GM11168 (cell line): ENCODE data around the gene SLC22A7.

Experiments used
- in situ Hi-C: fragments of 300-500 bp; cut with MboI; formaldehyde crosslinking; loops from one replicate; pipeline ENCODE4 v1.12.0; 2022; ENCODE audit warnings: low sequenced_read_pairs; ENCODE audit not compliant: unreplicated experiment

SLC22A7 gene

DNA sequence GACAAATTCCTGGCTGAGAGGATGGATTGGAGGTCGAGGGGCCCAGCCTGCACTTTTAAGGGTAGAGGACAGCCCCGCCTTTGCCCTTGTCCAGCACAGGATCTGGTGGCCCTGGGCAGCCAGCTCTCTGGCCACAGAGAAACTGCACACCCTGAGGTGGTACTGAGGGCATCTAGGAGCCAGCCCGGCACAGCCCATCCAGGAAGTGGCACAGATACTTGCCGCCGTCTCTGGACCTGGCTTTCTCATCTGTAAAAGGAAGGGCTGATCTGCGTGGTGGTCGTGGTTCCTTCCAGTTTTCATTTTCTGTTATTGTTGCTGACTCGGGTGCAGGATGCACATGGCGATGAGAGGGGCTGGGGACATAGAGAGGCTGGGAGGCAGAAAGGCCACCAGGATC, 16.0 kb upstream of the SLC22A7 start:
- in situ Hi-C loops = no loop called here

DNA sequence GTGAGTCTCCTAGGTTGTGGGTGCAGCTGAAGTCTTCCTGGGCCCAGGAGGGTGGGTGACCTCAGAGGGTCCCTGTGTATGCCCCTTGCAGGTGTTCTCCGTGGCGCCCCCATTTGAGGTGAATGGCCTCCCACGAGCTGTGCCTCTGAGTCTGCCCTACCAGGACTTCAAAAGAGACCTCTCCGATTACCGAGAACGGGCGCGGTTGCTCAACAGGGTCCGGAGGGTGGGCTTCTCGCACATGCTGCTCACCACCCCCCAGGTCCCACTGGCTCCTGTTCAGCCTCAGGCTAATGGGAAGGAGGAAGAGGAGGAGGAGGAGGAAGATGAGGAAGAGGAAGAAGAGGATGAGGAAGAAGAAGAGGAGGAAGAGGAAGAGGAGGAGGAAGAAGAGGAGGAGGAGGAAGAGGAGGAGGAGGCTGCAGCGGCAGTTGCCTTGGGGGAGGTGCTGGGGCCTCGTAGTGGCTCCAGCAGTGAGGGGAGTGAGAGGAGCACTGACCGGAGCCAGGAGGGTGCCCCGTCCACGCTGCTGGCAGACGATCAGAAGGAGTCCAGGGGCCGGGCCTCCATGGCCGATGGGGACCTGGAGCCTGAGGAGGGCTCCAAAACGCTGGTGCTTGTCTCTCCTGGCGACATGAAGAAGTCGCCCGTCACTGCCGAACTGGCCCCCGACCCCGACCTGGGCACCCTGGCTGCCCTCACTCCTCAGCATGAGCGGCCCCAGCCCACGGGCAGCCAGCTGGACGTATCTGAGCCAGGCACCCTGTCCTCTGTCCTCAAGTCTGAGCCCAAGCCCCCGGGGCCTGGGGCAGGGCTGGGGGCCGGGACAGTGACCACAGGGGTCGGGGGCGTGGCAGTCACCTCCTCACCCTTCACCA, 15.2 kb upstream of the SLC22A7 start:
- in situ Hi-C loops = no loop called here

DNA sequence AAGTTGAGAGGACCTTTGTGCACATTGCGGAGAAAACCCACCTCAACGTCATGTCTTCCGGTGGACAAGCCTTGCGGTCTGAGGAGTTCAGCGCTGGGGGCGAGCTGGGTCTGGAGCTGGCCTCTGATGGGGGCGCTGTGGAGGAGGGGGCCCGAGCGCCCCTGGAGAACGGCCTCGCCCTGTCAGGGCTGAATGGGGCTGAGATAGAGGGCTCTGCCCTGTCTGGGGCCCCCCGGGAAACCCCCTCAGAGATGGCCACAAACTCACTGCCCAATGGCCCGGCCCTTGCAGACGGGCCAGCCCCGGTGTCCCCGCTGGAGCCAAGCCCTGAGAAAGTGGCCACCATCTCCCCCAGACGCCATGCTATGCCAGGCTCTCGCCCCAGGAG, 14.6 kb upstream of the SLC22A7 start:
- in situ Hi-C loops = no loop called here

DNA sequence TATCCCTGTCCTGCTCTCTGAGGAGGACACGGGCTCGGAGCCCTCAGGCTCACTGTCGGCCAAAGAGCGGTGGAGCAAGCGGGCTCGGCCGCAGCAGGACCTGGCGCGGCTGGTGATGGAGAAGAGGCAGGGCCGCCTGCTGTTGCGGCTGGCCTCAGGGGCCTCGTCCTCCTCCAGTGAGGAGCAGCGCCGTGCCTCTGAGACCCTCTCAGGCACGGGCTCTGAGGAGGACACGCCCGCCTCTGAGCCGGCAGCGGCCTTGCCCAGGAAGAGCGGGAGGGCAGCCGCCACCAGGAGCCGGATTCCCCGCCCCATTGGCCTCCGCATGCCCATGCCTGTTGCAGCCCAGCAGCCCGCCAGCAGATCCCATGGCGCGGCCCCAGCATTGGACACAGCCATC, 14.2 kb upstream of the SLC22A7 start:
- in situ Hi-C loops = no loop called here

DNA sequence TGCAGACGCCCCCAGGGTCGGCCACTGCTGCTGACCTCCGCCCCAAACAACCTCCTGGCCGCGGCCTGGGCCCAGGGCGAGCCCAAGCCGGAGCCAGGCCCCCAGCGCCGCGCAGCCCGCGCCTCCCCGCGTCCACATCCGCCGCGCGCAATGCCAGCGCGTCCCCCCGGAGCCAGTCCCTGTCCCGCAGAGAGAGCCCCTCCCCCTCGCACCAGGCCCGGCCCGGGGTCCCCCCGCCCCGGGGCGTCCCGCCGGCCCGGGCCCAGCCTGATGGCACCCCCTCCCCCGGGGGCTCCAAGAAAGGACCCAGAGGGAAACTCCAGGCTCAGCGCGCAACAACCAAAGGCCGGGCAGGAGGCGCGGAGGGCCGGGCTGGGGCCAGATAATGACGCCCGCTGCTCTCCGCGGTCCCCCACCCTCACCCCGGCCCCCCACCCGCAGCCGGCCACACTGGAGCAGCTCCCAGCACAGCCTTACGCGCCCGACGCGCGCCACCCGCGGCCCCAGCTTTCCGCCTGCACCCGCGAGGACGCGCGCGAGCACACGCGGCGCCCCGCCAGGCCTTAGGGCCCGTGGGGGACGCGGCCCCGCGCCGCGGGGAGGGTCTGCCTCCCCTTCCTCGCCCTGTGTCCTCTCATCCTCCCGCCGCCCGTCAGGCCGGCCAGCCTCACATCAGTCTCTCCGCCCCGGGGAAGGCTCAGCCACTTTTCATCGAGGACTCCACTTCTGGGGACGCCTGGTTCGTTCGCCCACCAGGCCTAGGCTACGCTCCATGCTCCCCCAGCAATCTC, 12.9 kb upstream of the SLC22A7 start:
- in situ Hi-C loops = no loop called here

DNA sequence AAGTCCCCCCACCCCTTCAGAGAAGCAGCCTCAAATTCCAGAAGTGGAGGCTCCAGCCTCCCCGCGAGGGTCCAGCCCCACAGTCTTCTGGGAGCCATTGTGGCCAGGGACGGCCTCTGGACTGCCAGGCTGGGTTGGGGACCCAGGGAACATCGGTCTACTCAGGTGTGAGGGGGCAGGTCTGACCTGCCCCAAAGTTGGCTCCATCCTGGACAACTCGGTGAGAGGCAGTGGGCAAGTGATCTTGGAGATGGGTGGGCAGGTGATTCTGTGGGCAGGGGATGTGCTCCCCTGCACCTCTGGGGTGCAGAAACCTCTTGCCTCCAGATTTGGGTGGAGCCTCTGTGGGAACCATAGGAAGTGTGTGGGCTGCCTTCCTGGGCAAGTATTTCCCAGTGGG, 12.2 kb upstream of the SLC22A7 start:
- in situ Hi-C loops = no loop called here

DNA sequence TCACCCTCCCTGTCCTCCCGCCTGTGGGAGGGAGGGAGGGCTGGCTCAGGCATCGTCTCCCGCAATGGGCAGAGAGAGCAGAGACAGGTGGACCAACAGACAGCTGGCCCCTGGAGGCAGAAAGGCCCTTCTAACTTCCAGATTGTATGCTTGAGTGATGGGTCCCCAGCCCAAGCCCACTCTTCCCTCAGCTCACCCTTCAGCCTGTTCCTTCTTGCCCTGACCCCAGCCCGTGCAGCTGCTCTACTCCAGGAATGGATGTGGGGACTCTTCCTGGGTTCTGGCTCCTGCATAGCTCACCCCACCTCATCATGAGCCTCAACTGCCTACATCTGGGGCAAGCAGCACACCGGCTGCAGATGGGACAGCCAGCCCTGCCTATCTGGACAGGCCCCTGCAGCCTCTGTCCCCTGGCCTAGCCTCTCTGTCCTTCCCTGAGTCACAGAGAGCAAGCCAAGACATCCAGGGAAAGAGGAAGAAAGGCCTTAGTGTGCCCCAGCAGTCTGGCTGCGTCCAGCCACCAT, 11.5 kb upstream of the SLC22A7 start:
- in situ Hi-C loops = no loop called here

DNA sequence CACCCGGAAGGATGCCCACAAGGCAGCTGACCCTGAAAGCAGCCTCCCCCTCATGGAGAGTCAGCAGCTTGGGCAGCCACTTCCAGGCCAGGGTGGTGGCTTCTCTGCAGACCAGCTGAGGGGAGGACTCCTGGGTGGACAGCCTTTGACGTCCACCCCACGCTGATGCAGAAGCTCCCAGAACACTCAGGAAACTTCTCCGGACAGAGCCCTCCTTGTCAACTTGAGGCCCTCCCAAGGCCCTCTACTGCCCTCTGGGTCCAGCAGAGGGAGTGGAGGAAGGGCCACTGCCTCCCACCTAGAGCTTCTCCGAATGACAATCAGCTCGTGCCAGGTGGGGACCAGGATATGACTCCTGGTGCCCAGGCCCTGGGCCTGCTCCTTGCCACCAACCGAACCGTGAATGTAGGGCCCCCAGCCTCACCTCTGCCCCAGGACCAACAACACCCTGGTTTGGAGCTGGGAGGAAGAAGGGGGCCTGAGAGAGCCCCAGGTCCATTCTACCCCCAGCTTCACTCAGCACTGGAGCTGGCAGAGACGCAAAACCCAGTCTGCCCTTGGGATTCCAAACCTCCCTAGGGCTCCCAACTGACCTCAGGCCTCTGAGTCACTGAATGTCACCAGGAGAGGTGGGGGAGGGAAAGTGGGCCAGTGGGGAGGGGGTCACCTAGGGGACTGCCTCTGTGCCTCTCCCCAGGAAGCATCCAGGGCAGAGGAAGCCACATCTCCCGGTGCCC, 10.9 kb upstream of the SLC22A7 start:
- in situ Hi-C loops = no loop called here

DNA sequence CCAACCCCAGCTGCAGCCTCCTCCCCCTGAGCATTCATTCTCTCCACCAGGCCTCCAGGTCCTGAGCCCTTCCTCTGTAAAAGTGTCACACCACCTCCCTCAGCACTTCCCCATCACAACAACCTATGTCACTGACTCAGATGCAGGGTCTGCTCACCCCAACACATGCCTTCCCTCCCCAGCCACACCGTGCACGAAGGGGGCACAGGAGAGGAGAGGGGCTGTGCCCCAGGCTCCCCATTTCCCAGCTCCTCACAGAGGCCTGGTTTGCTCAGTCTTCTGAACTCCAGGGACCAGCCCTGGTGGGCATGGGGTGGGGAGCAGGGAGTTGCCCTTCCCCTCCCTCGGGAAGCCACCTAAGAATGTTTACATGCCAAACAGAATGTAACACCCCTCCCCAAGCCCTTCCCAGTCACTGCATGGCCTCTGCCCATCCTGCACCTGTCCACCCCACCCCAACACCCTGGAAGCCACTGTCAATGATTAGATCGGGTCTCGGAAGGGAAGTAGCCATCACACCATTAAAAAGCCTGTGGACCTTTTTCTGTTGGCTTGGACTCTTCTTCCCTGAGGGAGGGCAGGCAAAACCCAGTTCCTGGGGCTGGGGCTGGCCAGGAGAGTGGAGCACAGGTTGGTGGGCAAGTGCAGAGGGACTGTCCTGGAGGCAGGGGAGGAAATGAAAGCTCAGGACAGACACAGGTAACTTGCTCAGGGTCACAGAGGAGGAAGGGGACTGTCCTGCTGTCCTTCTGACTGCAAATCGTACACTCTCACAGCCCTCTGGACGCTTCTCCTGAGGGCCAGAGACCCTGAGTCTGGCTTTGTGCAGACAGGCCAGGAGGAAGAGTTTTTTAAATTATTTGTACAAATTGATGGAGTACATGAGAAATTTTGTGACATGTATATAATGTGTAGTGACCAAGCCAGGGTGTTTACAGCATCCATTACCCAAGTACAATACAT, 10.1 kb upstream of the SLC22A7 start:
- in situ Hi-C loops = no loop called here

DNA sequence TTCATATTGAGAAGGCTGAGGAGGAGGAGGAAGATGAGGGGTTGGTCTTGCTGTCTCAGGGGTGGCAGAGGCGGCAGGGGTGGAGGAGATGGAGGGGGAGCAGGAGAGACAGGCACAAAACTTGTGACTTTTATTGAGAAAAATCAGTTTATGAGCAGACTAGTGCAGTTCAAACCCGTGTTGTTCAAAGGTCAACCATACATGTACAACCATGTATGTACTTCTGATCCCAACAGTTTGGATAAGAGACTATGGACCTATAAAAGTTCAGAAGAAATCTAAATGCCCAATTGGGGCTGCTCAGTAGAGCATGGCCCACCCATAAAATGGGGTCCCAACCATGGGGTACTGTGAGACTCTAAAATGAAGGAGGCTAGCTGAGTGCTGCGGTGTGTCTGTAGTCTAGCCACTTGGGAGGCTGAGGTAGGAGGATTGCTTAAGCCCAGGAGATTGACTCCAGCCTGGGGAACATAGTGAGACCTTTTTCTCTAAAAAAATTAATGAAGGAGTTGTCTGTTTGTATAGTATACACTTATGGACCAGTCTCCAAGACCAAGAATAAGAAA, 7.6 kb upstream of the SLC22A7 start:
- in situ Hi-C loops = no loop called here

DNA sequence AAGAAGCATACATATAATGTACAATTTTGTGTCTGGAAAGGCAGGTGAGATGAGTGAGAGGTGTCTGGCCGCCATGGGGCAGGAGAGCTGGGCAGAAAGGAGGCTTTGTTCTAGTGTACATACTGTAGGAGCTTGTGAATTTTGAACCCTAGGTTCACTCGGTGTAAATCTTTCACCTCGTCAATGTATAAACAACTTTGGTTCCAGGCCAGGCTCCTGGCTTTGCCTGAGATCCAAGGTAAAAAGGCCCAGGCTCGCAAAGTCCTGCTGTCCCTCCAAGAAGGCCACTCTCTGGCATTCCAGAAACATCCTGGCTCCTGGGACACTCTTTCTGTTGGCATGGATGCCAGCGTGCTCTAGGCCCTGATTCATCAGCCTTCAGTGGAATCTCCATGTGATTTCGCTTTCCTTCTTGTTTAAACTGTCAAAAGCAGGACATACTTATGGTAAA, 7.1 kb upstream of the SLC22A7 start:
- in situ Hi-C loops = no loop called here

DNA sequence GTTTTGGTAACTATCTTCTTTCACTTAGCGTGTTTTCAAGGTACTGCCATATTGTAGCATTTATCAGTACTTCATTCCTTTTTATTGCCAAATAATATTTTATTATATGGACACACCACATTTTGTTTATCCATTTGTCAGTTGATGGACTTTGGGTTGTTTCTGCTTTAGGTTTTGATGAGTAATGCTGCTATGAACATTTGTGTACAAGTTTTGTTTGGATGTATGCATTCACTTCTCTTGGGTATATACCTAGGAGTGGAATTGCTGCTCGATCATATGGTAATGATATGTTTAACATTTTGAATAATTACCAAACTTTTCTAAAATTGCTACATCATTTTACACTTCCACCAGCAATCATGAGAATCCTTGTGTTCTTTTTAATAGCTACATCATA, 6.4 kb upstream of the SLC22A7 start:
- in situ Hi-C loops = no loop called here

DNA sequence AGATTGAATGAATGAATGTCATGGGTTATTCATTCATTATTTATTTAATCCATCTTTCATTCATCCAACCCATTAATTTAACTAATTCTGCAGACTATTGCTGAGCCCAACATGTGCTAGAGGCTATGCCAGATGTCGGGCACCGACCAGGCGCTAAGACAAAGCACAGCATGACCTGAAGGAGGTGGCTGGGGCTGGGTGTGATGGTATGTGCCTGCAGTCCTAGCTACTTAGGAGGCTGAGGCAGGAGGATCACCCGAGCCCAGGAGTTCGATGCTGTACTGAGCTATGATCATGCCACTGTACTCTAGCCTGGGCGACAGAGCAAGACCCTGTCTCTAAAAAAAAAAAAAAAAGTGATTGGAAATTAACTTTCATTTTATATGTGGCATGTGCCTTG, 5.7 kb upstream of the SLC22A7 start:
- in situ Hi-C loops = no loop called here

DNA sequence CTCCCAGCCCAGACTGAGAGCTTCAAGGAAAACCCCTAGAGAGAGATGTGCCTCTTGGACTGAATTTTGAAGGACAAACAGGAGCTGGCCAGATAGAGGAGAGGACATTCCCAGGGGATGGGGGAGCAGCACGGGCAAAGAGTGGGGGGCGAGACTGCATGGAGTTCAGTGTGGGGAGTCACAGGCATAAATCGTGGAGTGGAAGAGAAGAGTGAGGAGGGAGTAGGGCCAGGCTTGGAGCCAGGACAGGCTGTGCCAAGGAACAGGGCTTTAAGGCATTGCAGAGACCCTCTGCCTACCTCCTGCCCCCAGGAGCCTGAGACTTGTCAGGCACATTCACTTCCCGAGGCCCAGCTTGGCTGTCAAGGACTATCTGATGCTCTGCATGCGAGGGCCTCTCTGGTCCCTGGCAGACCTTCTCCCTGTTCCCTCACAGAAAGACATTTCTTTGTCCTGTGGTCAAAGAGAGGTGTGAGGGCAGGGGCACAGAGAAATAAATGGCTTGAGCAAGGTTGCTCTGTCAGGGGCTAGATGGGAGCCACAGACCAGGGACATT, 5.2 kb upstream of the SLC22A7 start:
- in situ Hi-C loops = no loop called here

DNA sequence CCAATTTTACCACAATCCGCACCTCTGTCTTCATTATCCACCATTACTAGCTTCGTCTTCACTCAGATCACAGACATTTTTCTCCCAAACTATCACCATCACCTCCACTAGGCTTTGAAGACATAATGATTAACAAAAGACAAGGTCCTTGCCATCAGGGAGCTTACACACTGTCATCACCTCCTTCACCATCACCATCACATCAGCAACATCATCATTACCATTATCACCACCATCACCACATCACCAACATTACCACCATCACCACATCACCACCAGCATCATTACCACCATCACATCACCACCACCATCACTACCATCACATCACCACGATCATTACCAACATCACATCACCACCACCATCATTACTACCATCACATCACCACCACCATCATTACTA, 4.4 kb upstream of the SLC22A7 start:
- in situ Hi-C loops = no loop called here

DNA sequence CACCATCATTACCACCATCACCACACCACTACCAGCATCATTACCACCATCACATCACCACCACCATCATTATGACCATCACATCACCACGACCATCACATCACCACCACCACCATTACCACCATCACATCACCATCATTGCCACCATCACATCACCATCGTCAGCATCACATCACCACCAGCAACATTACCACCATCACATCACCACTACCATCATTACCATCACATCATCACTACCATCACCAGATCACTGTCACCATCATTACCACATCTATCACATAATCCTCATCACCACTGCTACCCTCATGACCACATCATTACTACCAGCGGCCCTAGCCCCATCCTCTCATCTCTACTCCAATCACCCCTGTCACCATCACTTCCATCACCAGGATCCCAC, 3.5 kb upstream of the SLC22A7 start:
- in situ Hi-C loops = no loop called here

DNA sequence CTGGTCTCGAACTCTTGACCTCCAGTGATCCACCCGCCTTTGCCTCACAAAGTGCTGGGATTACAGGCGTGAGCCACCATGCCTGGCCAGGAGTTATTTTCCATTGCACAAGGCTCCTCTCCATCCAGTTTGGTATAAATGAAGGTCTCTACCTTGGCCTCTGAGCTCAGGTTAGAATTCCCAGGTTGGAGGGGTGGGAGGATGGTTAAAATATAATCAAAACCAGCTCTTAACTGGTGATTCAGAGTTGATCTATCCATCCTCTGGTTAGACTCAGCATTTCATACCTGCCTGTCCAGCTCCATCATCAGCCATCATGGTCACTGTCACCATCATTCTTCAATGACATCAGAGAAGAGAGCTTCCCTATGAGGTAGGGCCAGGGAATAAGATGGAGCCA, 2.6 kb upstream of the SLC22A7 start:
- in situ Hi-C loops = no loop called here

DNA sequence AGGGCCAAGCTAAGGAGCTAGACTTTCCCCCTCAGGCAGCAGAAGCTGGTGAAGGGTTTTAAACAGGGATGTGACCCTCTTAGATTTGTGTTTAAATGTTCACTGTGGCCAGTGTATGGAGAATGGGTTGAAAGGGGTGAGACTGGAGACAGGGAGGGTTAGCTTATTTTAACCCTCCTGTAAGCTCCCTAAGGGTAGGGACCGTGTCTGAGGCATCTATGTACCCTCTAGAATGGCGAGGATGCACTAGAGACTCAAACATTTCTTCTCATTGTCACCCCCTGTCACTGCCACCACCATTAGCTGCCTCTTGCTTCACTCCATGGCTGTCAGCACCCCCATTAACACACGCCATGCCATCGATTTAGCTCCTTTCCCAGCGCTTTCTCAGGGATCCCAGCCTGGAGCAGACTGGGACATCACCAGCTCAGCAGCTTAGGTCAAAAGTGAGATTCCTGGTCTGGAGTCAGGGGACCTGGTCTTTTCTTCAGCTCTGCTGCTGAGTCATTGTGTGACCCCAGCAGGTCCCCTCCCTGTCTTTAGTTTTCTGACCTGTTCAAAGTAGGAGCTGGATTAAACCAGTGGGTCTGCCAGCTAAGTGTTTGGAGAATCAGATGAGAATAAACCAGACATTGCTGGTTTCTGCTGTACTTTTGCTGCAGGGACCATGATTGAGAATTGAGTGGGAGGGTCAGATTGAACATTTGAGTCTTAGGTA, 1.1 kb upstream of the SLC22A7 start:
- in situ Hi-C loops = no loop called here
